ENCODE data around the gene AGXT.

DNA sequence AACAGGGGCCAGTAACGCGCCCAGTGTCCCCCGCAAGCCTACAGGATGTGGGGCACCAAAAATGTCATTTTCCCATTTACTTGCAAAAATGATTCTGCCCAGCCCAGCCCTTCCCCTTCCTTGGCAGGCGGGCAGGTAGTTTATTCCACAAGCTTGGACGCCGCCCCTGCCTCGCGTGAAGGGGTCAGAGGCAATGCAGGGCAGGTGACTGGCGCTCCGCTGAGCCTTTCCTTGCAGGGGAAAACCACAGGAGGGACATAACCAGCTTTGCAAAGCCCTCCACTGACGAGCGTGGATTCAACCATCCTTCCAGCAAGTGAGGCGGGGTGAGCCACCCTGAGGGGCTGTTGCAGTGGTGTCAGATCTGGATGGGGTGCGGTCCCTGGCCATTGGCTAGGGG lies 22.1 kb downstream of the AGXT start:
- no peak for TF ChIP-seq POLR2AphosphoS5 (IDR thresholded peaks at IDR 0.05; ENCODE audit: insufficient read depth in 1 of 2, low read depth in 1 of 2)
- no peak for TF ChIP-seq CTCF (IDR thresholded peaks at IDR 0.05)
- no peak for TF ChIP-seq POLR2A (IDR thresholded peaks at IDR 0.05)

Measured in vagina (tissue), 2 donors.